TTC549 (cell line): ENCODE measurements around the gene UGT1A10.

Experiments
- FAIRE-seq: peaks from 2 replicates; lab custom pipeline; 2012; peaks lifted over from hg19 to GRCh38; lab: Jason Lieb, UNC

Gene UGT1A10

DNA sequence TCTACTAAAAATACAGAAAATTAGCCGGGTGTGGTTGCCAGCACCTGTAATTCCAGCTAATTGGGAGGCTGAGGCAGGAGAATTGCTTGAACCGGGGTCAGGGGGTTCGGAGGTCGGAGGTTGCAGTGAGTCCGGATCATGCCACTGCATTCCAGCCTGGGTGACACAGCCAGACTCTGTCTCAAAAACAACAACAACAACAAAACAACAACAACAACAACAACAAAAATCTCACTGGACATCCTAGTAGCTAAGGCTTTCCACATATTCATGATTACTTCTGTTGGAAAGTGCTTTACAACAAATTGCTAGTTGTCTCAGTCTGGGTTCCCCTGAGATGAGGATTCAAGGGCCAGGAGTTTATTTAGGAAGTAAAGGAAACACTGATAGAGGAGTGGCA, 137.6 kb downstream of the UGT1A10 start:
- FAIRE-seq = no peak

DNA sequence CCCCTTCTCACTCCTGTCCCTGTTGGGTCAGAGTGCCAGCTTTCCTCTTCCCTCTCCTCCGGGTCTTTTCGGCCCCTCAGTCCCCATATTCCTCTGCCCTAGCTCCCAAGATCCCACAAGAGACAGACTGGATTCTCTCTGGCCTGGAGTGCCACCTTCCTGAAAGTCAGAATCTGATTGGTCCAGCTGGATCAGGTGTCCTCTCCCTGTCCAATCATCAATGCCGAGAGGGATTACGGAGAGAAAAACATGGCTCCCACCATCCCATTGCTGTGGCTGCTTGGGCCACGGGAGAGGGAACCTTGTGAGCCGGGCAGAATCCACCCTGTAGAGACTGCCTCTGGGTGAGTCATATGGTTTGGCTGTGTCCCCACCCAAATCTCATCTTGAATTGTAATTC, 139.2 kb downstream of the UGT1A10 start:
- FAIRE-seq = no peak

DNA sequence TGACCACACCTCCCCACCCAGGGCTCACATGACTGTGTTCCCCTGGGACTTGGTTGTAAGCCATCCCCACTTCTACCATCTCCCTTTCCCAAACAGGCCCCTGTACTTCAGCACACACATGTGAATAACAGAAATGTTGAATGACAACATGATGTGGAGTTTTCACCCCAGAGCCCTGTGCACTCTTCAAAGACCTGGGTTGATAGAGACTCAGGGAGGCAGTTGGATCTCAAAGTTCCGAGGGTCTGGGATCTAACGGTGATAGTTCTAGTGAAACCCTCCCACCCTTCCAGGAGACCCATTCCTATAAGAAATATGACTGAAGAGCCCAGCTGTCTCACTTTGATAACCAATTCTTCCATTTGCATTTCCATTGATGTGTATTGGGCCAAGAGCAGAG, 141.8 kb downstream of the UGT1A10 start, which contains the start of gene MROH2A:
Gene MROH2A, plus strand, starts transcription at position 301 of the 400 bp plus-strand sequence. CDS start 1,029 bp downstream, outside the sequence.
- no peak for FAIRE-seq

DNA sequence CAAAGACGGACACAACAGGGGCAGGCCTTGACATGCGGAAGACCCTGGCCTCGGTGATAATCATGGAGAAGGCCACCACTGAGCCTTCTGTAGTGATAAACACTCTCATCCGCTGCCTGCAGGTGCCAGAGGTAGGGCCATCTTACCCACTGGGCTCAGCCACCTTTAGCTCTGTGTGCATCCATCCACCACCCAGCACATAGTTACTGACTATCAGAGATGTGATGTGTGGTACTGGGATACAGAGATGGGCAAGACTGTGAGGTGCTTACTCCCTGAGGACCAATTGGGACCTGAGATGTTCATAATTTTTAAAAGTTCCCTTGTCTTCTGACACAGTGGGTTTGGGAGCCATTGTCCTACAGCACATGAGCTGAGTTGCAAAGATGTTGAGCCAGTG, 143.5 kb downstream of the UGT1A10 start:
- FAIRE-seq = no peak

DNA sequence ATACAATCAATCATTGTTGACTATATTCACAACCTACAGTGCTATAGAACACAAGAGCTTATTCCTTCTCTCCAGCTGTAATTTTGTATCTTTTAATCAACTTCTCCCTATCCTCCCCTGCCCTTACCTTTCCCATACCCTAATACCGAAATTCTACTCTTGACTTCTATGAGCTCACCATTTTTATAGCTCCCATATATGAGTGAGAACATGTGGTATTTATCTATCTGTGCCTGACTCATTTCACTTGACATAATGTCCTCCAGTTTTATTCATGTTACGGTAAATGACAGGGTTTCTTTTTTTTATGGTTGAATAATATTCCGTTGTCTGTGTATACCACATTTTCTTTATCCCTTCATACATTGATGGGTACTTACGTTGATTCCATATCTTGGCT, 144.5 kb downstream of the UGT1A10 start:
- FAIRE-seq = no peak

DNA sequence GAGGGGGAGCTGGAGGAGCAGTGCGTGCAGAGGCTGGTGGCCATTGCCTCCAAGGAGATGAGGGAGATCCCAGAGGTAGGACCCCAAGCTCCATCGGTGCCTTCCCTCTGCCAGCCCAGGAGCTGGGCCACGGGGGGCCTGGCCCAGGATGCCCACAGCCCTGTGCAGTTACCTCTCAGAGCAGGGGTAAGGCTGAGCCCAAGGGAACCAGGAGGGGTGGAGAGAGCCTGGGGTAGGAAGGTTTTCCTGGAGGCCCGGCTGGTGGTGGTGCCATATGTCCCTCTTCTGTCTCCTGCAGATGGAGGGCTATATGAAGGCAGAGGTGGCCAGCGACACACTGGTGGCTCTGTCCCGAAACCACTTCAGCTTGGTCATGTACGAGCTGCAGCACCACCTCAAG, 153.3 kb downstream of the UGT1A10 start:
- FAIRE-seq = no peak

DNA sequence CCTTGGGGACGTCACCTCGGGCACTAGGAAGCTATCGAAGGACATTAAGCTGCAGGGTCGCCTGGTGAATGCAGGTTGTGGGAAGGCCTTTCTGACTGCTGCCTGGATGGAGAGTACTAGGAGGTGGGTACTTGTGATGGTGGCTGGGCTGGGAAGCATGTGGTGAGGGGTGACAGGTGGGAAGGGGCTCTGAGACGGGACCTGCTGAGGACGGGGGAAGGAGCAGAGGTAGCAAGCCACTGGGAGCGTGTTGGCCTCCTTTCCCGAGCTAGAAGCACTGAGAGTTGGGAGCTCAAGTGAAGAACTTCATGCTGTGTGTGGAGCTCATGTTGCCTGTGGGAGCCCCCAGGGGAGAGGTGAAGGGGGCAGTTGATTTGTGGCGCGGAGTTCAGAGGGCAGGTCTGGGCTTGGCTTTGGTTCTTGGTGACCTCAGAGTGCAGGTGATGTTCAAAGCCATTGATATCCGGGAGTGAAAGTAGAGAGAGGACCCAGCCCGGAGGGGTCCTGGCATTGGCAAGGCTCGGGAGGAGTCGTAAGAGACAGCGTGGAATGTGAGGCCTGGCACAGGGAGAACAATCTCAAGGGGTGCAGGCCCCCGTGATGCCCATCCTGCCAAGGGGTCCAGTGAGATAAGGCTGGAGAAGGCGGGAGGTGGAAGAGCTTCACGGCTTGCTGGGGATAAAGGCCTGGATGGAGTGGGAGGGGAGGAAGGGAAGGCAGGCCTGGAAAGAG, 155.1 kb downstream of the UGT1A10 start:
- FAIRE-seq = no peak

DNA sequence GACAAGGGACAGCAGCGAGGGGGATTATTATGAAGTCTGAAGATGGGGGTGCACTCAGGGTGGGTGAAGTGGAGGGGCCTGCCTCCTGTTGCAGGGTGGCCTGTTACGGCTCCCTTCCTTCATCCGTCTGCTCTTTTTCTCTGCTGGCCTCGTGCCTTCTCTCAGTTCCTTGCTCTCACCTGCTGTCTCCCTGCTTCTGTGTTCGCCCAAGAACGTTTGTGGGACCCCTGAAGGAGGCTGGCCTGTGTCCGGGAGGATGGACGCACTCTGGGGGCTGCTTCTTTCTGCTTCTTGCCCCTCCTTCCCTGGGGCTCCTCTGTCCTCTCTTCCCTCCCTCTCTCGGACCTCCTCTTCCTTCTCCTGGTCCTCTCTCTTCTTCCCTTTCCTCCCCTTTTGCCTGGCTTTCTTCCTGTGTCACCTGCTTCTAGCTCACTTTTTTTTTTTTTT, 155.7 kb downstream of the UGT1A10 start:
- no peak for FAIRE-seq

DNA sequence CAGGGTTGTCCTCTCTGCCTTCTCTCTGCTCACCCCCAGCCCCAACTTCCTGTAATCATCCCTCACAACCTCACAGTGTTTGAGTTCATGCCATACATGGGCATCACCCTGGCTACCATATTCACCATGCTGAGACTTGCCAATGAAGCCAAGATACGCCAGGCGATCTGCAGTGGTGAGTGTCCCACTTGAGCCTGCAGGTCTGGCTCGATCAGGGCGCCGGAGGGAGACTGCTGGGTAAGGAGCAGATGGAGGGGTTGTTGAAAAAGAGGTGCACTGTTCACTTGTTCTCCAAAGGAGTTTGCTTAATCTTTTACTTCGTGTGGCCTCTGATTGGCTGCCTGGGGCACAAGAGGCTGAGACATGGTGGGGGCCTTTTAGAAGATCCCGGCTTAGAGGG, 156.5 kb downstream of the UGT1A10 start:
- FAIRE-seq = no peak

DNA sequence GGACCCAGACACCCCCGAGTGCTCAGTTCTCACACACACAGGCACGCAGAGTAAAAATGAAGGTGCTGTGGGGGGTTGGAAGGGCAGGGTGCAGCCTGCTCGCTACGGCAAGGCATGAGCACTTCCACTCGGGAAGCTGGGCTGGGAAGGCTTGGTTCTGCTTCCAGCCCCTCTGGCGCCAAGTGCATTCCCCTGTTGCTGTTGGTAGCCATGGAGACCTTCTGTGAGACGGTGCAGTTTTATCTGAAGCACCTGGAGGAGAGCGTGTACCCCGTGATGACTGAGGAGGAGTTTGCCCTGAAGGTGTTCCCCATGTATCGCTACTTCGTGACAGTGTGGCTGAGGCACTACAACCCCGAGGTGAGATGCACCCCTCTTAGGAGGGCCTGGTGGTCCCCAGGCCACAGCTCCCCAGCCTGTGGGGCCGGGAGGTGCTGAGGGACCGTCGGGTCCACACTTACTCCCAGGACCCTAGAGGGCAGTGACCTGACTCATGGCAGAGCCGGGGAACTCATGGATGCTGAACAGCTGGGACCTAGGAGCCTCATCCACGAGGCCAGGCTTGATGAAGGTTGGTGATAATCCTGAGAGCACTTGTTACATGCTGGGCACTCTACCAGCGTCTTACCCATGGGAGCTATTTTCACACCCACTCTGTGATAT, 157.3 kb downstream of the UGT1A10 start:
- FAIRE-seq = no peak

DNA sequence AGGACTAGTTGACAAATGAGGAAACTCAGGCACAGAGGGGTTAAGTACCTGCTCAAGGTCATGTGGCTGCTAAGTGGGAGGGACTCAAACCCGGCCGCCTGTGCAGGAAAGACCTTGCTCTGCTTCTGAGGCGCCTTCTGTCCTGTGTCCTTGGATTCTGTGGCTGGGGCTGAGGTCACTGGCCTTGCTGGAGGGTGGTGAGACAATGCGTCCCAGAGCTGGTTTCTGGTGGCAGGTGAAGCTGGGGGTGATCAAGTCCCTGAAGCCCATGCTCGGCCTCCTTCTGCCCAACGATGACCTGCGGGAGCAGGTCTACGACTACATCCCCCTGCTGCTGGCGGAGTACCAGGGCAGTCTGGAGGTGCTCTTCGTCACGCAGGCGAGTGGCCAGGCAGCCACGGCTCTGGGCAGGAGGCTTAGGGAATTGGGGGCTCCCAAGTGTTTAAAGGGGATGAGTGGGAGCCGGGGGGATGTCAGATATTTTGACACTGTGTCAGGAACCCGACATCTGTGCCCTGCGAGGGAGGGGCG, 157.9 kb downstream of the UGT1A10 start:
- FAIRE-seq = no peak

DNA sequence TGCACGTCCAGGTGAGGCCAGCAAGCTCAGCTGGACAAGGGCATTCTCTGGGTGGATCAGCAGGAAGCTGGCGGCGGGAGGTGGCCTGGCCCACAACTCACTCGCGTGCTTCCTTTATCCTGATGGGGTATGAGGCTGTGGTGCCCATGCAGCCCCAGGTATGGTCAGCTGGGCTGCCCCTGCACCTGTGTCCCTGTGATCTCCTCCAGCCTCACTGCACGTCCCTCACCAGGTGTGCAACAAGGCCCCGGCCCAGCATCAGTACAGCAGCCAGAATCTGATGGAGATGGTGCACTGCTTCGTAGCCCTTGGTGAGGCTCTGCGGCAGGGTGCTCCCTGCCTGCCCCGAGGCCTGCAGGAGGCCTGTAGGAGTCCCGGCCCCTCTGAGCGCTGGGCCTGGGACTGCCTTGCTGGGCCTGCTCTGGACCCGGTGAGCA, 159.5 kb downstream of the UGT1A10 start:
- no peak for FAIRE-seq

DNA sequence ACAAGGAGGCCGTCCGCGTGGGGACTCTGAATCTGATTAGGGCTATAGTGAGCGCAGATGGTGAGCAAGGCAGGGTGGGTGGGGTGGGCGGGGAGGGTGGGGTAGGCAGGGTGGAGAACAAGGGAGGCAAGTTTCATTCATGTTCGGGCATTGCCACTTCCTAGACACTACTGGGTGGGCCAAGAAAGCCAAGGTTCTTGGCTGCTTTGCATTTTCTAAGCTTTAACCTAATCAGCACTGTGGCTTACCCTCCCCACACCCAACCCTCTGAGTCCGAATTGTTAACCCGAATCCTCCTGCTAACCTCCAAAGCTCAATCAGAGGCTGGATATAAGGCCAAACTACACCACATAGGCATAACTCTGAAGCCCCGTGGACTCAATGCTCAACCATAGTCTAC, 160.0 kb downstream of the UGT1A10 start:
- no peak for FAIRE-seq

DNA sequence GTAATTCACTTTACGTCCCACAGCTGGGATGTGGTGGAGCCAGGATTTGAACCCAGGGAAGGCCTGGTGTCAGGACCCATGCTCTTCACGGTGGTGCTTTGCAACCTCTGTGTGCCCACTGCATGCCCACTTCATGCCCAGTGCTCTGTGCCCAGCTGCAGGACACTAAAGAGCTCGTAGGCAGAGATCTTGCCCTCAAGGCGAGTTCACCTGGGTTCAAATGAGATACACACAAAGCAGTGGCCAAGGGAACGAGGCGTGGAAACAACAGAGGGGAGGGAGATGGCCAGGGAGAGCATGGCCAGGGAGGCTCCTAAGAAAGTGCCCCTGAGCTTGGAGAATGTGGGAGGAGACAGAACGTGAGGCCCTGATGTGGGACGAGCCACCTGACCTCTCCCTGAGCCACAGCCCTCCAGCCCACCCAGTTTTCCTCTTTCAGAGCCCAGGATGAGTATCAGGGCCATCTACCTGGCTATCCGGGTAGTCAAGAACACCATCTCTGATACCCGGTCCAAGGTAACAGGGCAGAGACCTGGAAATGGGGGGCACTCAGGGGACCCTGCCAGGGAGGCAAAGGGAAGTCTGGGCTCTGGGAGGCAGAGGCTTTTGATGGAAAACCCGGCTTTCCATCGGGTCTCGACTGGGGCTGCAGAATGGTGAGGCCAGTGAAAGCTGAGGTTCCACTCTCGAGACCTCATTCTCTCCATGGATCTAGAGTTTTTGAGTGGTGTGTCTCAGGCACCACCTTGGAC, 162.3 kb downstream of the UGT1A10 start:
- no peak for FAIRE-seq

DNA sequence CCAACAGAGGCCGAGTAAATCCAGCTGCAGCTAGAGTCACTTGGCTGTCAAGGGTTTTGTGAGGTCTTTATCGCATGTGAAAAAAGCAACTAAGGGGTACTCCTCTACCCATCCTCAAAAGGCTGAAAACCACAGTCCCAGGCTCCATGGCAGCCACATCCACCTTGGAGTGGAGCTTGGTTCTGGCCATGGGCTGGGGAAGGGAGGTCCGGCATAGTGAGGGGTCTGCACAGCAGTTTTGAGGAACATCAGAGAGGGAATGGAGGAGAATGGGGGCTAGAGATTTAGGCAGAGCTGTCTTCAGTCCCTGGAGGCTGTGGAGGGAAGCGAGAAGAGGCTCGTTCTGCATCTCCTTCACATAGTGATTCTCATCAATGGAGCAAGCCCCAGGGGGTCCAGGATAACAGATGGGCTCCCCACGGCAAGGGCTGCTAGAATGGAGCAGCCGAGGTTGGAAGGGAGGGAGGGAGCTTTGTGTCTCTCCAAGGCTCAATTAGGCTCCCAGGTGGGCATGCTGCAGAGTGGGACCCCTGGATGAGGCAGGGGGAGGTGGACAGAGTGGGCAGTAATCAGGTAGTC, 162.9 kb downstream of the UGT1A10 start:
- no peak for FAIRE-seq

DNA sequence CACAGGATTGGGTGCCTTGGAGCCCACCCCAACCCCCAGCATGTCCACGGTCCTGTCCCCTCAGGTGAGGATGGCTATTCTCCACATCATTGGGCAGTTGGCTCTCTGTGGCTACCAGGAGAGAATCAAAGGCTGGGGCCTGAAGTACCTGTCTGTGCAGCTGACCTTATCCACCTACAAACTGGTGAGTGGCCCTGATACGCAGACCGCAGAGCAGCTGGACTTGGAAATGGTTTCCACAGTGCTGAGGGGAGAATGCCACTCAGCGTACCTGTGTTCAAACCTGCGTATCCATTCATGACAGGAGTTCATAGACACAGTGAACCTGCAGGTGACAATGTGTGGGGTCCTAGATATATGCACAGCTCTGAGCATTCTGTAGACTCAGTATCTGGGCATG, 163.5 kb downstream of the UGT1A10 start:
- FAIRE-seq = no peak

DNA sequence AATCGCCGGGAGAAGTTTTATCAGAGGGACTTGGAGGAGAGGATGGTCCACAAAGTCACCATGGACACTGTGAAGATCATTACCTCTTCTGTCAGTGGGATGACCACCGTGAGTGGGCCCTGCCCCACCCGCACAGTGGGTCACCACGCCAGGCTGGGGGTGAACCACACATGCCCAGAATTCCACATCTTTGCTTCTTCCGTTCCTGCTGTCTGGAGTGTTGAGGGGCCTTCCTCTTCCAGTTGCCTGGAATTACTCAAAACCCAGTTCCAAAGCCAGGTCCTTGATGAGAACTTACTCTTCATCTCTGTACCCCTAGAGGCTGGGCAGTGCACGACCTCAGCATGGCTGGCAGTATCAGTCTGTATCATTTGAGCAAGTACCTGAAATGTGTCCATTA, 164.0 kb downstream of the UGT1A10 start:
- no peak for FAIRE-seq

DNA sequence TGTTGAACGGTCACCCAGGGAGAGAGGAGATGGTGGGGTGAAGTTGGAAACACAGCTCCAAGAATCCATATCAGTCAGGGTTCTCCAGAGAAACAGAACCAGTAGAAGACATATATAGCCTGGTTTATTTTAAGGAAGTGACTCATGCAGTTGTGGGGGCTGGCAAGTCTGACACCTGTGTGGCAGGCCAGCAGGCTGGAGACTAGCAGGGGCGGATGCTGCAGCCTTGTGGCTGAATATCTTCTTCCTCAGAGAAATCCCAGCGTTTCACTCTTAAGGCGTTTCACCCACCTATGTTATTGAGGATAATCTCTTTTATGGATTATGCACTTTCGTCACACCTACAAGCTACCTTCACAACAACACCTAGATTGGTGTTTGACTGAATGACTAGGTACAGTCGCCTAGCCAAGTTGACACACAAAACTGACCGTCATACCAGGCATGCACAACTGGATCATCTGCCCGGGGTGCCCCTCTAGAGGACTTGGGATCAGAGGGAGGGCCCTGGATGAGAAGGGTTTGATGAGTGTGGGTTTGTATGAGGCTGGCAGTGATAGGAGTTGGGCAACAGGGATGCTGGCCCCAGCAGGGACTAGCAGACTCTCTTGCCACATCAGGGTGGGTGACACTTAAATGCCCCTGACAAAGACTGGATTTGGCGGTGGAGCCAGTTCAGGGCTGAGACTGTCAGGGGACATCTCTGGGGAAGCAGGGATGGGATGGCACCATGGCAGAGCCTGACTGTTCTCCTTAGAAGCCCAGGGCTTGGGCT, 165.3 kb downstream of the UGT1A10 start:
- FAIRE-seq = no peak

DNA sequence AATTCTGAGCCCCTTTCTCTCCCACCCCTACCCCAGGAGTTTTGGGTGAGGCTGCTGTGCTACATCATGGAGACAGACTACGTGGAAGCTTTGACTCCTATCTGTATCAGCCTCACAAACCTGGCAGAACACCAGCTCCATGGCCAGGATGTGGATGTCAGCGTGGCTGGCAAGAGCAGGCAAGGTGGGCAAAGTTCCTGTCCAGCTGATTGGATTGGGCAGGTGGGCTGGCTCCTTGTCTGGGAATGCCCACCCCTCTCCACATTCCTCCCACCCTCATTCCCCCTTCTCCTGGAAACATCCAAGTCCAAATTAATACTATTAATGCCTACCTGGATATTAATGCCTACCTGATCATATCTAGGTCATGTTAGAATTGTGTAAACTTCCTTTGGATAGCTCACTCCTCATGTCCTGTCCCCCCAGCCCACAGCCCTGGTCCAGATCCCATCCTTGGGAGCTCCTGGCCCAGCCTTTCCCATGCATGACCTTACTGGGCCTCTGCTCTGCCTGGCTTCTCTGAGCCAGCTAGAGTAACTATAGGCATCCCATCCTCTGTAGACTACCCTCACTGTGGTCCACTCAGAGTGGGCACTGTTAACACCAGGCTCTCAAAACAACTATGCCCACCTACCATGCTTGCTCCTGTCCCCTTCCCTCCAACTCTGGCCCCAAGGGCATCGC, 166.0 kb downstream of the UGT1A10 start:
- FAIRE-seq = no peak

DNA sequence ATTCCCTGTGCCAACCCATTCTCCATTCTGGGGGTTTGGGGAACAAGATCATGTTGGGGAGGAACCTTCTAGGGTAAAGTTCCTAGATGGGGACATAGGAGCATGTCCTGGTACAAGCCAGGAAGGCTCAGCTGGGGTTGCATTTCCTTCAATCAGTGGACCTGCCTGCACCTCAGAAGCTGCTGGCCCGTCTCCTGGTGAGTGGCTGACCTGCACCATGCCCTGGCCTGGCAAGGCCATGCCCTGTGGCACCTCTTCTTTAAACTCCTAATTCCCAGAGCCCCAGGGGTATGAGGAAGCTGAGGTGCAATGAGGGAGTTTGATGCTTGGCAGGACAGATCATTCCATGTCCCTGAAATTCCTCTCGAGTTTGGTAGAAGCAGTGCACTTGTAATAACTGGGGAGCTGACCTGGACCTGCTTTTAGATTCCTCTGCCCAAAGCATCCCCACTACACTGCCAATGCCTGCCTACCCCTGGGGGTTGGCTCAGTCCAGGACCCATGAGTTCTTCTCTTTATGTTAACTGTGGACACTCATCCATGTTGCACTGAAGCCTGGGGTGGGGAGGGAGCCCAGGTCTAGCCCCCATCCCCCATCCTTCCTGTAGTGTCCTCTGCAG, 167.2 kb downstream of the UGT1A10 start:
- no peak for FAIRE-seq

DNA sequence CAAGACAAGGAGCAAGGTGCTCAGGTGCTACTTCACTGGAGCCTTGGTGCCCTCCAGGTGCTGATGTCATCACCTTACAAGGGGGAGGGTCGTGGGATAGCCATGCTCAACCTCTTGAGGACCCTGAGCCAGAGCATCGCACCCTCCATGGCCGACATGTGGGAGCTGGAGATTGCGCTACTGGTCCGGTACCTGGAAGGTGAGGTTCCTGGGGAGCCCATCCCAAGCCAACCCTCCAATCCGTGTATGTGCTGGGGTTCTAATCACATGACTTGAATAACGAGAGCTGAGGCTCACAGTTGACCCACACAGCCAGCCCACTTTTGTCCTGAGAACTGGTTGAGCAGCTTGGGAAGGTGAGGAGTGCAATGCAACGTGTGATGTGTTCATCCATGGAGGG, 167.7 kb downstream of the UGT1A10 start:
- FAIRE-seq = no peak
